Cerebellar cortex (tissue), 1 donor: Measurements from ENCODE around the gene PLA2G2D.

Experiments used
- DNase-seq: peaks from one replicate; pipeline ENCODE4 v3.0.0-alpha.2; 2015; ENCODE audit warnings: low spot score

PLA2G2D gene

GRCh38 chr1:20086800-20087199, 32.5 kb downstream of the PLA2G2D start:
- no peak for DNase-seq

- no peak for DNase-seq
Observed at GRCh38 chr1:20083178-20083944, 36.0 kb downstream of the PLA2G2D start.

- no peak for DNase-seq
Observed at GRCh38 chr1:20082772-20083171, 36.6 kb downstream of the PLA2G2D start.

- no peak for DNase-seq
Observed at GRCh38 chr1:20081353-20081810, 38.0 kb downstream of the PLA2G2D start.

DNA sequence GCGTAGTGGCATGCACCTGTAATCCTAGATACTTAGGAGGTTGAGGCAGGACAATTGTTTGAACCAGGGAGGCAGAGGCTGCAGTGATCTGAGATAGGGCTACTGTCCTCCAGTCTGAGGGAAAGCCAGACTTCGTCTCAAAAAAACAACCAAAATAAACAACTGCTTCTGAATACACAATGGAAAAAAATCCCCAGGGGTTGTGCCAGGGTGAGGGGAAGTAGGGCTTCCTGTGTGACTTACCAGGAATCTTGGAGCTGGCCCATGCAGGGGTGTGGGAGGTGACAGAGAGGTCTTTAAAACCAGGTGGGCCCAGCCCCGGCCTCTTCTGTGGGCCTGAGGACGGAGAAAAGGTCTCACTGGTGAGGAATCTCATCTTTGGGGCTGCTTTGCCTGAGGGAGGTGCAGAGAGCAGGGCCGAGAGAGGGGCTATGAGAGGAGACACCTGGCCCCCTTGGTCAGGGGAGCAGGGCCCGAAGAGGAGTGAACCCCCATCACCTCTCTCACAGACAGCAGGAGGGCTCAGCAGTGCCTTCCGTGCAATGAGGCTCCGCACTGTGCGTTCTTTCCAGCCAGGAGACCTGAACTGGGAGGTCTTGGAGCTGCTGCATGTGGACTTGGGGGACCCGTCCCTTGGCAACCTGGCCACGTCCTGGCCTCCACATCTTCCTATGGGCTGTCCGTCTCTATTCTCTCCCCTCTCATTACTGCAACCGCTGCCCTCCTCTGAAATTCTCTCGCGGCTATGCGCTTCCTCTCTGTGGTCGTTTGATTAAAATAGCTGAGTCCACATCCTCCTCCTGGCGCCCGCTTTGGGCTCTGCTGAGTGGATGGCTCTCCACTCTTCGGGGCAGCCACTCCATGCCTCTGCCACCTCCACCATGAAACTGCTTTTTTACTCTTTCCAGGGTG, 38.6 kb downstream of the PLA2G2D start:
- DNase-seq, result no peak

DNA sequence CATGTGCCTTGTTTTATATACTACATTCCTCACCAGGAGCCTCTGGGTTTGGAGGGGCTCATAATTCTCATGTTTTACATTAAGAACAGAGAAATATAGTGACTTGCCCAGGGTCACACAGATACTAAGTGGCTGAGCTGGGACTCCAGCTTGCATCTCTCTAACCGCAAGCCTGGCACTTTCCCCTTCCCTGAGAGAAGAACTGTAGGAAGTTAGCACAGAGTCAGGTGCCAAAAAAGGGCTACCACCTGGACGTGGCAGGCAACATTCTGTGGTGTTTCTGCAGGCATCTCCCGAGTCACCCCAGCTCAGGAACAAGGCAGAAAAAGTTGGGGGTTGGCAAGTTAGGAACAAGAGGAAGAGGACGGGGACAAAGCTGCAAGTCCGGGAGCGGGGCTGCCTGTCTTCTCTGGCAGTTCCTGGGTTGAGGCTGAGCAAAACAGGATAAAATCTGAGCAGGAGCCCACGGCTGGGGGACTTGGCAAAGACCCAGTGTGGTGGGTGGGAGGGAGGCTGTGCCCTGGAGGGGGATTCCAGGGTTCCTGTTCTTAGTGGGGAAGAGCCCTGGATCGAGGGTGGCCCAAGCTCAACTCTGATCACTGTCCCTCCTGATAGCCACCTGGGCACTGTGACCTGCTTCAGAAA, 39.6 kb downstream of the PLA2G2D start:
- DNase-seq, result no peak

- DNase-seq, result no peak
Observed at GRCh38 chr1:20078711-20079110, 40.6 kb downstream of the PLA2G2D start.

- DNase-seq, result no peak
Observed at GRCh38 chr1:20078171-20078651, 41.1 kb downstream of the PLA2G2D start.

GRCh38 chr1:20076710-20077461, 42.5 kb downstream of the PLA2G2D start:
- DNase-seq, result no peak

GRCh38 chr1:20076223-20076622, 43.1 kb downstream of the PLA2G2D start:
- no peak for DNase-seq

DNA sequence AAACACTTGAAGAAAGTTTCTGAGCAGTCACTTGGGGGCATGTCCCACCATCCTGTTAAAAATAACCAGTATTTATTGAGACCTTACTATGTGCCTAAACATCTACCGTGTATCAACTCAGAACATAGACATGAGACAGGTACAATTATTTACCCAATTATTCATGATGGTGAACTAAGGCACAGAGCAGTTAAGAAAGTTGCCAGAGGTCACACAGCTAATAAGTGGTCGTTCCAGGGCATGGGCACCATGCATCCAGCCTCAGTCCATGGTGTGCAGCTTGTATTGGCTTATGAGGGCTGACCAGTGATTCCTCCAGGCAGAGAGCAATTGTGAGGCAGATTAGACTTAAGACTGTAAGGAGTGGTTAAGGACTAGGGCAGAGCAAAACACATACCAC, 44.0 kb downstream of the PLA2G2D start:
- DNase-seq, result no peak

GRCh38 chr1:20074725-20075171, 44.6 kb downstream of the PLA2G2D start:
- no peak for DNase-seq

DNA sequence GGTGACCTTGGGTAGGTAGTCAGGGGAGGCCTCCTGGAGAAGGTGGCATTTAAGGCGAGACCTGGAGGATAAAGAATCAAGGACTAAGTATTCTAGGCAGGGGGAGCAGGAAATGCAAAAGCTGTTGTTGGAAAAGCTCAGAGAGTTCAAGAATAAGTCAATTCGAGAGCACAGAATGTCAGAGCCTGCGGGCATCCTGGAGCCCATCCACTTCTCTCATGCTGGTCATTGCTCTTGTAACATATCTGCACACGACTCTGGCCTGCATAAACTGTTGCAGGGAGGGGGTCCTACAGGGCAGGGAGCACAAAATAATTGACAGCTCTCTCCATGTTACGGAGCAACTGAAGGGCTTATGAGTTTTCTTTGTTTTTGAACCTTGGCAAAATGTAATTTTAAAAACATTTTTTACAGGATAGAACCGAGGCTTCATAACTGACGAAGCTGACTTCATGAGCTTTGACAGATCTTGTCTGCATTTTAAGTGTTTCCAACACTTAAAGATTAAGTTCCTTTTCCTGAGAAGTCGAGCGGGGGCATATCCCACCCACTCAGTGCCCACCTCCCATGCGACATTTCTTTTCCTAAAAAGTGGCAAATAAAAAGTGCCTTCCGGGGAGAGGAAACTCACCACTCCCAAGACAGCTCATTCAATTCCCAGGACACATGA, 45.1 kb downstream of the PLA2G2D start:
- no peak for DNase-seq

GRCh38 chr1:20073256-20073655, 46.1 kb downstream of the PLA2G2D start:
- no peak for DNase-seq

DNA sequence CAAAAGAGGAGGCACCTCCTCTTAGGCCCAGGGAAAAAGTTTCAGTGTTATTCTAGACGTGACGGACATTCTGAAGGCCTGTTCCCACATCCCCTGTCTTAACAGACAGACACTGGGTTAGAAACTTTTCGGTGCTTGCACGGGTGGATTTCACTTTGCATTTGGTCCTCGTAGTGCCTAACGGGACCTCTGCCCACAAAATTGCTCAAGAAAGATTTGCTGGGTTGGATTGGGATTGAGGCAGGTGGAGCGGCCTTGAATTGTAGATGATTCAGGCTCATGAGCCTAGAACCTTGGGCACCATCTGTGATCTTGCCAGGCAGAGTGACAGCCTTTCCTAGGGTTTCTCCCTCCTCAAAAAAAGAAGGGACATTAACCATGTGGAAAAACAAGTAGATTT, 46.6 kb downstream of the PLA2G2D start:
- no peak for DNase-seq

- DNase-seq, result no peak
Observed at GRCh38 chr1:20071416-20071815, 47.9 kb downstream of the PLA2G2D start.

DNA sequence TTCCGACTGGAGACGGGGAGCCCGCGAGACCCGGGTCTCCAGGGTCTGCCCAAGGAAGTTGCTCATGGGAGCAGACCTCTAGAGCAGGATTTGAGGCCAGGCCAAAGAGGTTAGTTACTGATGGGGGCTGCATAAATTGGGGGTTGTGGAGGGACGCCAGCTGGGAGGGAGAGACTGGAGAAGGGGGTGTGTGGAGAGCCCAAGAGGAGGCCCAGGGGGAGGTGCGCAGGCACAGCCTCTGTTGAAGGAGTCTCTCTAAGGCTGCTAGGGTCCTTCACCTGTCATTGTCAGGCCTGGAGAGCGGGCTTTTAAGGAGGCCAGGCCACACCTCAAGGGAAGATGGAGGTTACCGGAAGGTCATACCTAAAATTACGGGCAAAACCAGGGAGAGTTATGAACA, 49.0 kb downstream of the PLA2G2D start:
- no peak for DNase-seq

DNA sequence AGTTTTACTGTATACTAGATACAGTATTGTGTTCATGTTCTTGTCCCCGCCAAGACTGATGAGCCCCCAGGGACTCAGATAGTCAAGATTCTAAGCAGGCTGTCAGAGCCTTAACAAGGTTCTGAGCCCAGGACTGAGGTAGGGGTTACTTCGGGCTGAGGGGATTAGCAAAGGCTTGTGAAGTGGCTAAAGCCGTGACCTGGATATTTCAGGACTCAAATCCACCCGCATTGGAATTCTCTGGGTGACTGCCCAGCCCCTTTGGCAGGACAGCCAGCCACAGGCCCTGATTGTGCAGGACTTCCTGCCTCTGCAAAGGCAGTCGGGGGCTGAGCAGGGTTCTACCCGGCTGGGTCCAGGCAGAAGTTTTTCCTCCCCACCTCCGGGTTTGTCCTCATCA, 49.5 kb downstream of the PLA2G2D start, which contains the start of gene PLA2G5:
TSS of gene PLA2G5 (plus strand) at position 321 of the 400 bp plus-strand sequence. CDS start 14,637 bp downstream, outside the sequence.
- DNase-seq, result peak; percentile 1

DNA sequence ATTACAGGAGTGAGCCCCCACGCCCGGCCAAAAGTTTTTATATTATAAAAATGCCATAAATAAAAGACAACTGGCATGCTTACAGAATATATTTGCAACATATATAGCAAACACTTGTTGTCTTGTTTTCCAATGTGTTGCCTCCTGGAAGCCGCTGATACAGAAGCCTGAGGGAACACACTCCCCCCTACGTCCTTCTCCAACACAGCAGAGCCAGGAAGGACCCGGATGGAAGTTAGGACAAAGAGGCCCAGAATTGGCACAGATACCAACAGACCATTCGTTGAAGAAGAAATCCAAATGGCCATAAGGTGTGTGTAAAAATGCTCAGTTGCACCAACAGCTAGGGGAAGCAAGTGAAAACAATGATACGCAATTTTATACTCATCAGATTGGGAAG, 50.6 kb downstream of the PLA2G2D start:
- DNase-seq, result no peak

GRCh38 chr1:20063861-20064292, 55.5 kb downstream of the PLA2G2D start:
- DNase-seq, result no peak
